GM19023 (cell line): ENCODE data around the gene MYCBP2.
"Not testable (repeated sequence)": the region's sequence is repeated elsewhere in the genome, so short reads cannot be mapped to it uniquely, and the experiment has no call there.

Experiments used
- ATAC-seq: cut with Tn5 transposase; IDR thresholded peaks from one replicate; pipeline ENCODE4 v1.9.1; 2021; ENCODE audit warnings: mild to moderate bottlenecking, moderate library complexity; ENCODE audit not compliant: unreplicated experiment

The MYCBP2 gene

DNA sequence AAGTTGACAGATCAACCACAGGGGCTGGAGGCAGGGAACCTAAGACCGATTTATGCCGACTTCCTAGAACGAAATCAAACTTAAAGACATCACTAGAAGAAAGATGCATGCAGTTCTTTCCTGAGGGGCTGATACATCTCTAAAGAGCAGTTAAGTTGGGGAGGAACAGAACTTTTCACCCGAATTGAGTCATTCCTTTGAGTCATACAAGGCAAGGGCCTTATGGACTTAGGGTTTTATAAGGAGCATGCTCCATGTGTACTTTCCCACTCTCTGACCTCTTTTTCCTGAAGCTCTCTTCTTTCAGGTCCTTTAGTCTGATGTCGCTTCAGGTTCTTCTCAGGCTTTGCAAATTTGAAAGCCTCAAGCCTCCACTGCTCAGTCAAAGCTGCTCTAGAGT, 292.0 kb downstream of the MYCBP2 start:
- no peak for ATAC-seq

DNA sequence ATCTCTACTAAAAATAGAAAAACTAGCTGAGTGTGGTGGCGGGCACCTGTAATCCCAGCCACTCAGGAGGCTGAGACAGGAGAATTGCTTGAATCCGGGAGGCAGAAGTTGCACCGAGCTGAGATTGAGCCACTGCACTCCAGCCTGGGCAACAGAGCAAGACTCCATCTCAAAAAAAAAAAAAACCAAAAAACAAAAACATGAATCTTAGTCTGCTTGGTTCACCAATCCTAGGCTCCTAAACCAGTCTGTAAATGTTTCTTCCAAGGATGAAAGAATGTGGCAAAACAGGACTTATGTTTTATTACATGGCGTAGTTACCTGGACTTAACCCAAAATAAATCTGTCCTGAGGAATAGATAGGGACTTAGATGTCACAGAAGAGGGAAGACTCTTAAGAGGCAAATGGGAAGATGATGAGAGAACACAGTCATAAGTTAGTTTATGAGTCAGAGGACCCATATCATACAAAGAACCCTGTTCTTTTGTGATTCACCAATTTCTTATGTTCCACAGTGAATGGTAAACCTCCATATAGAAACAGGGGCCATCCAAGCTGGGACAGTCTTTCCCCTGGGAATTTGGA, 293.1 kb downstream of the MYCBP2 start:
- no peak for ATAC-seq

DNA sequence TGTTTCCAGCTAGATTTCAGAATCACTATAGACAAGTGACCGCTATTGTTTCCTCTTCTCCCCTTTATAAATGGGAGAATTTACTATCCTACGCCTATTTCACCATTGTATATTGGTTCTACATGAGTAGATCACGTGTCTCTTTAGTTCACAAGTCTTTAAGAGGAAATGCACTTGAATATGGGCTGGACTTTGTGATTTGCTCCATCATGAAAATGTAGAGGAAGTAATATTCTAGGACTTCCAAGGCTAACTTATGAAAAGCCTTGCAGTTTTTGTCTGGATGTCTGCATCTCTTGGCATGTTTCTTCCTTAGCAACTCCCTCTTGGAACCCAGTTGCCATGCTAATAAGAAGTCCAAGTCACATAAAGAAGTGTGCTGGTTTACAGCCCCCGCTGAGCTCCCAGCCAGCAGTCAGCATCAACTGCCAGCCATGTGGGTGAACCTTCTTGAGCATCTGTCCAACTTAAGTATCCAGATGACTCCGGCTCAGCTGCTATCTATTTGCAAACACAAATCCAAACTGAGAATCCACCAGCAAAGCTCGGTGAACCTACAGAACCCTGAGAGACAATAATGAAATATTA, 295.1 kb downstream of the MYCBP2 start:
- ATAC-seq = no peak

DNA sequence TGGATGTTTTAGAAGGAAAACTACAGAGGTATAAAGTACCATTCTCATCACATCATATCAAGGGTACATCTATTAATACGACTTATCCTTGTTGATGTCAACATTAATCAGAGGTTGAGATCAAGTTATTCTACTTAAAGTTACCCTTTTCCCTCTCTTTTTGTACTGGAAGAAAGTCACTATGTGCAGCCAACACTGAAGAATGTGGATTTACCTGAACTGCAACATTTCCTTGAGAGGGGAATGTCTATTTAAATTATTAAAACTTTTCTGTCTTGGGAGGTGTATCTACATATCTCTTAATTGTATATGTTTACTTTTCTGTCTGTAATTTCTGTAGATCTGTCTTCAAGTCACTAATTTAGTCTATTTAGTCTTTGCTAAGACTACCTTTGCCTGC, 297.5 kb downstream of the MYCBP2 start:
- no peak for ATAC-seq

DNA sequence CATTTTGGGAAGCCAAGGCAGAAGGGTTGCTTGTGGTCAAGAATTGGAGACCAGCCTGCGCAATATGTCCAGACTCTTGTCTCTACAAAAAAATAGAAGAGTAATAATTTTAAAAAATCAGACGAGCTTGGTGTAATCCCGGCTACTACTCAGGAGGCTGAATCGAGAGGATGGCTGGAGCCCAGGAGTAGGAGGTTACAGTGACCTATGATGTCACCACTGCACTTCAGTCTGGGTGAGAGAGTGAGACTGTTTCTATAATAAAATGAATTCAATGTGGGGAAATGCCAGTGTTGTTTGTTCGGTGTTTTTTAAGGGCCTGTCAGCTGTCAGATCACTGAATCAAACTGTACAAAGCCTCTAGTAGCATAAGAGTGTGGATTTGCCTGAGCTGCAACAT, 298.7 kb downstream of the MYCBP2 start:
- ATAC-seq = no peak

DNA sequence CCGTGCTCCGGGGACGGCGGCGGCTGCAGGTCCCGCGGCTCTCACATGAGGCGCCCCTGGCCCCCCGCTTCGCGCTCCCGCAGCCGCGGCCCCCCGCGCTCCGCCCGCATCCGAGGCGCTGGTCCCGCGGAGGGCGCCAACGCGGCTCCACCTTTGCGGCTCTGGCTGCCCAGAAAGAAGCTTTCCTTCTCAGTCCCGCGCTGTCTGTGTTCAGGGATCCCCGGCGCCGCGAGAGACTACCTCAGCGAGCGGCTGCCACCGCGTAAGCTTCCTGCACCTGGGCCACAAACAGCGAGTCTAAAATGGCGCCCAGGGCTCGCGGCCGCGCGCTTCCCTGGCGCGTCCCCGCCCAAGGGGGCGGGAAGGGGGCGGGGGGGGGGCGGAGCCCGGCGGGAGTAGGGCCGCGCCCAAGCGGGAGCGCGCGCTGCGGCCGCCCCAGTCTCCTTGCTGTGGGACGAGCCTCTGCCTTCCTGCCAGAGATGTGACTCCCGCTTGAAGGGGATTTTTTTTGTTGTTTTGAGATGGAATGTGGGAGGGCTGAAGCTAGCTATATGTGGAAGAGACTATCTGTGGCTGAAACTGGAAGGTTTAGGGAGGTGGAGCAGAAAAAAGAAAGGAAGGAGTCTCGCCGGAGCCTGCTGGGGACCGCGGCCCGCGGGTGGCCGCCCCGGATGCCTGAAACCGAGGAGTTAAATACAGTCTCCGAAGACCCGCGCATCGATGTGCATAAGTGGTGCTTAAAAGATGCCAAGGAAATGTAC, 299.9 kb downstream of the MYCBP2 start, which contains the start of gene FBXL3:
Gene FBXL3, minus strand, starts transcription at position 299 of the 761 bp plus-strand sequence. CDS start 5,299 bp downstream, outside the sequence.
- peak; percentile 61 for ATAC-seq

DNA sequence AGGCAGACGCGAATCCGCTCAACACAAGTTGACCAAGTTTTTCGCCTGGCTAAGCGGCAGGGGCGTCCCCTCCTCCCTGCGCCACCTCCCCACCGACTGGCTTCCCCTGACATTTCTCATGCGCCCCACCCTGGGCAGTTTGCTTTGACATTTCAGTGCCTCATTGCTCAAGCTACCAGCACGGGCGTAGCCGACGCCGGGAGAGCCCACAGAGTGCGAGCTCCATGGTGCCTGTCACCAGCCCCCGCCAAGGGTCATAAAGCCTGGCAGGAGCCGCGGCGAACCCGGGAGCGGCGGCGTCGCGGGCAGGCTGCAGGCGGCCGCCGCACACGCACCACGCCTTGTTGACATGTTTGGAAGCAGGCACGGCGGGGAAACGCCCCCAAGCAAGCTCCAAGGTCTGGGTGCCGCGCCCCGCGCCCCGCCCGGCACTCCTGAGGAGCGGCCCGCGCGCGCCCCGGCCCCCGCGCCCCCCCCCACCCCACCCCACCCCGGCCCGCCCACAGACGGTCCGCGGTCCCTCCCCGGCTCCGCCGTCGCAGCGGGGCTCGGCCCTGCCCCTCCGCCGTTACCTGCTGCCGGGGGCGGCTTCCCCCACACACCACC, 300.5 kb downstream of the MYCBP2 start:
- peak; percentile 52 for ATAC-seq

DNA sequence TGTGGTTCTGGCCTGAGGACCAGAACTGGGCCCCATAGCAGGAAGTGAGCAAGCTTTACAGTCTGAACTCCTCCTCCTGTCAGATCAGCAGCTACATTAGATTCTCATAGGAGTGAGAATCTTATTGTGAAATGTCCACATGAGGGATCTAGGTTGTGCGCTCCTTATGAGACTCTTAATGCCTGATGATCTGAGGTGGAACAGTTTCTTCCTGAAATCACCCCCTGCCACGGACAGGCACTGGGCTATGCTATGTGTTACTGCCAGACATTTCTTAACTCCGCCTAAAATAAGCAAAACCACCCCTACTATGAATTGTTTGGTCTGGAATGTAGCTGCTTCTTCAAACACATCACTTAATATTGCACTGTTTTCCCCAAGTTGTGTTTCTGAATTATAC, 304.6 kb downstream of the MYCBP2 start:
- ATAC-seq = no peak

DNA sequence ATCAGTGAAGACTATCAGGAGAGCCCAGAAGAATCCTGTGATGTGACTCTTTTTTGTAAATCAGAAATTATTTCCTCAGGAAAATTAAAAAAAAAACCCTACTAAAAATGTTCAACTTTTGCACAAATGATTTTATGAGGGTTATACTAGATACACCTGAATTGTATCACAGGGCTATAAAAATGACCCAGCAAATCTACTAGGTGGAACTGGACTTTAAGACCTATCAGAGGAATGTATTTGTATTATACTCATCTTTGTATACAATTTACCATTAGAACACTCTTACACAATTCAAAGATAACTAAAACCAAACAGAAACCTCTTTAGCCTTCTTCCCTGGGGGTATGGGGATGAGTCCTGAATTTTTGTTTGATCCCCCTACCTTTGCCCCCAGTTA, 307.1 kb downstream of the MYCBP2 start:
- ATAC-seq = no peak

DNA sequence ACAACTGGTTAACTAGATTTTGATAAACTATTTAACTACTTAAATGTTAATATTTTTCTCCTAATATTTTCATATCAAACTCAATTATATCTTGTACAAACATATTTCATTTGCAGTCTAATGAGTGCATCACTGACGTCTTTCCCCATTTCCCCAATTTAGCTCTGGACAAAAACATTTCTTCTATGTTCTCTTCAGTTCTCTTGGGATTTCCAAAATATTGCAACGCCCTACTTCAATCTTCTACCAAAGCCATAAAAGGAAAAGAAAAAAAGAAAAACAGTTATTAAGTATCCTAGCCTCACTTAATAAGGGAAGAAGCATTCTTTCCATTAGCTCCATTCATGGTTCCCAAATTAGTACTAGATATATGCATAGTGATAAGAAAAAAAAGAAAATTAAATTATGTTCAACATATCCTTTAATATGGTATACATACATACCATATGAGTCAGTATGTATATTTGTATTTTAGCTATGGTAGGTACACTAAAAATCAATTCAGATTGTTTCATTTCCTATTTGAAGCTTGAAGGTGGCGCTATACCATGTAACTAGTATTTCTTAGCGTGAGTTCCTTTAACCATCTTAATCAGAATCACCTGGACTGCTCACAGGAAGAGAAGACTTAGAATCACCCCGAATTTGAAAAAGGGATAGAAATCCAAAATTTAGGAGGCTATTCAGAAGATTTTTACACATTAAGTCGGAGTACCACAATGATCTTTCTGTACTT, 309.8 kb downstream of the MYCBP2 start:
- no peak for ATAC-seq

DNA sequence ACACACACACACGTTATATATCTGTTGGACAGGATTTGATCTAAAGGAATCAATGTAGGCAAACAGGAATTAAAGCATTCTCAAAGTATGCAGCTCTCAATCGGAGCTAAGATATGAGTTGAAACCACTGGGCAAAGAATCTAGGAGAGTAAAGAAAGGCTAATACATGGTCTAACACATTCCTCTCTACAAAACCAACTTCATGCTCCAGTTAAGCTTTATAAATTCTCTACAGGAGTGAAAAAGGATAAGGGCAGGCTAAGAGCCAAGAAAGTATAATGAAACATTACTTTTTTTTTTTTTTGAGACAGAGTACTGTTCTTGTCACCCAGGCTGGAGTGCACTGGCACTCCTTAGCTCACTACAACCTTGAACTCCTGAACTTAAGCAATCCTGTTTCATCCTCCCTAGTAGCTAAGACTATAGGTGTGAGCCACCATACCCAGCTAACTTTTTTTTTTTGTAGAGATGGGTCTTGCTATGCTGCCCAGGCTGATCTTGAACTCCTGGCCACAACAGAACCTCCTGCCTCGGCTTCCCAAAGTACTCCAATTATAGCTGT, 310.6 kb downstream of the MYCBP2 start:
- no peak for ATAC-seq

DNA sequence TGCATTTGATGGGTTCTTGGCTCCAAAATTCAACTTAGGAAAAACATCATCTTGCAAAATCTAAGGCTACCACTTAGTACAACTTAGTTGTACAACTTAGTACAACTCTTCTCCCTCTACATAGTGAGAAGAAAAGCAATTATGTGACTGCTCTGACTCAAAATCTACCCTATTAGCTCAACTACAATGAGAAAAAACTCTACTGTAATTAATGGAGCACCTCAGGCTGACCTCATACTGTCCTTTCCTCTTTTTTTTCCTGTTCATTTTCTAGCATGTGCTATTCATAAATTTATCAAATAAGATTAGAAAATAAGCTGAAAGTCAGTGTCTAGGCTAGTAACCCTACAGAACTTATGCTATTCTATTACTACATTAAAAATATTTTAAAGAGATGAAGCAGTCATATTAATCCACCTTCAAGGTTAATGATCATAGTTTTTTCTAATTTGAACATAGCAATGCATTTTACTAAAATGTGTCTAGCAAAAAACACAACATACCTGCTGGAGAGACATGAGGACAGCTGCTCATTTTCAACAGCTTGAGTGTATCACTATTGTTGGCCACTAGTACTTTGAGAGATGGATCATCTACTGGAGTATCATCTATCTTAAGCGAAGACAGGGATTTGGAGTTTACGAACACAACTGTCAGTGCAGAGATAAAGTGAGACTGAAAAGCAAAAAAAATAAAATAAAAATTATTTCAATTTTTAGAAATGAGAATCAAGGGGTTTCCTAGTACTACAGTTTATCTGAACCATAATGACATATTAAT, 311.8 kb downstream of the MYCBP2 start:
- ATAC-seq = no peak

DNA sequence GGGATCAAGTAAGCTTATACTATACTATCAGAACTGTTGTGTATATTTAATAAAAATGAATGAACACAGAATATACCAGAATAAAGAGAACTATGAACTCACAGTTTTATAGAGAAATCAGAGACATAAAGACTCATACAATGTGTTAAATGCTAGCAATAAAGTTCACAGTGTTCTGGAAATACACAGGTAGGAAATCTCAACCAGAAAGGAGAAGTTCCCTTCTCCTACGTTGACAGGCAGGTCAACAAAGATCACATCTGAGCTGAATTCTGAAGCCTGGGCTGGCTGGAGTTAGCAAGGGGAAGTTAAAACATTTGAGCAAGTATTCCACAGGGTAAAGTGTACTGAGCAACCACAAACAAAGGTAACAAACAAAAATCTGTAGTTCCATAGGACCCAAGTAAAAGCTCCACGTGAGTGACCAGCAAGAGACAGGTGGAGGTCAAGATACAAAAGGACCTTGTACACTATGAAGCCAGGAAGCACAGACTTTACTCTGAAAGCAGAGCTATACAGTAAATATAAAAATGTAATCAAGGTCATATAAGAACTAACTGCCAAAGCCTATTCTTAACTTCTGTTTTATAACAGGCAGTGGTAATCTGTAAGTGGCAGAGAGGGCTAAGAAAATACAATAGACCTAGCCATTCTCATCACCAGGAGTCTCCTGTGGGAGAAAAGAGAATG, 312.9 kb downstream of the MYCBP2 start:
- no peak for ATAC-seq

DNA sequence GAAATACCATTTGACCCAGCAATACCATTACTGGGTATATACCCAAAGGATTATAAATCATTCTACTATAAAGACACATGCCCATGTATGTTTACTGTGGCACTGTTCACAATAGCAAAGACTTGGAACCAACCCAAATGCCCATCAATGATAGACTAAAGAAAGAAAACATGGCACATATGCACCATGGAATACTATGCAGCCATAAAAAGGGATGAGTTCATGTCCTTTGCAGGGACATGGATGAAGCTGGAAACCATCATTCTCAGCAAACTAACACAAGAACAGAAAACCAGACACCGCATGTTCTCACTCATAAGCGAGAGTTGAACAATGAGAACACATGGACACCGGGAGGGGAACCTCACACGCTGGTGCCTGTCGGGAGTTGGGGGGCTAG, 317.2 kb downstream of the MYCBP2 start:
- not testable (repeated sequence) for ATAC-seq

DNA sequence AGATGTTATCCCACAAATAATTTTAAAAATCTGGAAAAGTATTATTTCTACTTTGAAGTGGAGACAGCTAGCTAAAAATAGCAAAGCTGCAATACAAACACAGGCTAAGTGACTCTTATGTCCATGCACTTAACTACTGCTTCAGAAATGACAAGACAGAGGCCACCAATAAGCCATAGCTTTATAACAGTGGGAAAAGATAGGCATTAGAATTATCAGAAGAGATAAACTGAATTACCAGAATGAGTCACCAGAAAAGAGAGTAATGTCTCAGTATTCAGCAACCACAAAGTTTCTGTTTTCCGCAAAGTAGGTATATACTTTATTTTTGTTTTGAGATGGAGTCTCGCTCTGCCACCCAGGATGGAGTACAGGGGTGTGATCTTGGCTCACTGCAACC, 317.9 kb downstream of the MYCBP2 start:
- no peak for ATAC-seq

DNA sequence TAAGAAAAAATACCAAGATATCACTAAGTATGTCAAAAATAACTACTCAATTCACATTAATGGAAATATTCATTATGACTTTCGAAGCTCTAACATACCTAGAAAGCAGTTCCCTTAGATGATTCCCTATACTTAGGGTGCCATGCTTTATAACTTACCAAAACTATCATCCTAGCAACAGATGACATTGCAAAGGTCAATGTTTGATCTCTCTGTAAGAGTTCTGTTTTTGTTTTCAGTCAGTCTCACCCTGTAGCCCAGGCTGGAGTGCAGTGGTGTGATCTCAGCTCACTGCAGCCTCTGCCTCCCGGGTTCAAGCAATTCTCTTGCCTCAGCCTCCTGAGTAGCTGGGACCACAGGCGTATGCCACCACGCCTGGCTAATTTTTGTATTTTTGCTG, 318.6 kb downstream of the MYCBP2 start:
- not testable (repeated sequence) for ATAC-seq

DNA sequence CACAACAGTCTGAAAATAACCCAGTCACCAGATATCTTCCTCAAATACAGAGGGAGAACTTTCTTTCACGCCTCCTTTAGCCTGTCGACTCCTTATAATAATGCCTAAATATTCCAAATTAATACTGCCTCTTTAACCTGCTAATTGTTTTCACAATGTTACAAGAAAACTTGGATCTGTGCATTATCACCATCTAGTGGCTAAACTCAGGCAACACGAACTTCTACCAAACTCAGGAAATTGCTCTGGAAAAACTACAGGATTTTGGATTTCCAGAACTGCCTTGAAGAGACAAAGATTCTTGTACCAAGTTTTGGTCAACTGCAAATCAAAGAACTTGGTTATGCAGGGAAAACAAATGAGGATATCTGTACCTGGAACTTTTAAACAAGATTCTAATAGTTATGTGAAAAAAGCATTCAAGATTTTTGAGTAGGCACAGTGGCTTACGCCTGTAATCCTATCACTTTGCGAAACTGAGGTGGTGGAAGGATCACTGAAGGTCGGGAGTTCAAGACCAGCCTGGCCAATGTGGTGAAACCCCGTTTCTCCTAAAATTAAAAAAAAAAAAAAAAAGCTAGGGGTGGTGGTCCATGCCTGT, 324.2 kb downstream of the MYCBP2 start:
- ATAC-seq = no peak

DNA sequence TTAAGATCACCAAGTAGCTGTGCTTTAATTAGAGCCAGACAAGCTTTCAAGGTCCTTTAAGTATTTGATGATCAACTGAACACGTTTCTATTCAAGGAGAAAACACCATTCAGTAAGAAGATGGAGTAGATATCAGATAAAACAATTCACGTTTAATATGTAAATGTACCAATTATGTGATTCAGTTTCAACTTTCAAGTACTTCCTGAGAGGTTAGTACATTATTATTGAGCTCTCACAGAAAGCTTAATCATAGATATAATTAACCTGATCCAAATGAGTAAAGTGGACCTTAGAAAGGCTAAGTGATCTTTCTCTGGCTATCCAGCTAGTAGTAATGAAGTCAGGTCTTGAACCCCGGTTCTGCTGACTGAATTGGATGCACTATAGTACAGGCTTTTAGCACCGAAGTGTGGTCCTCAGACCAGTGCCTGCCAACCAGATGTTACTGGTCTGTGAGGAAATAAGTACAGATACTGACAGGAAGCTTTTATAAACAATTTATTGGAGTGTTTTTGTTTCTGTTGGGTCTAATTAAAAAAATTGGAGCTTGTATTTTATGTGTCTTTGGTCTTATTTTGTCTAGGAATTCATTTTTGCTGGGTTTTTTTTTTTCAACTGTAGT, 324.8 kb downstream of the MYCBP2 start:
- ATAC-seq = no peak

DNA sequence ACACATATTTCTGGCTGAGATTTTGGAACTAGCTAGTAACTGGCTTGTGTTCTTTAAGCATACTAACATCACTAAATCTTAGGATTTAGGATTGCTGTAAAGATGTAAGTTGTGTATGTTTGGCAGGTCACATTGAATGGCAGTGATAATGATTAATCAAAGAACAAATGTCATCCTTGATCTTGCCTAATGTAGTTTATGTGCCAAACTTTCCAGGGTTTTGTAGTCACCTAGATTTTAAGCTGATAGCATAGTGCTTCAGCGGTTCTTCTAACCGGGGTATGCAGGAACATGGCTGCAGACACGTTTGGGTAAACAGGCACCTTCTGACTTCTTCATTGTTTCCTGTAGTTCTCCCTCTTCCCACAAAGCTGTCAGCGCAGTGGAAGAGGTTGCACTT, 325.4 kb downstream of the MYCBP2 start:
- ATAC-seq = no peak
